HG03558 (cell line): Measurements from ENCODE around the gene FKBP10.

Source experiments
- ATAC-seq: cut with Tn5 transposase; IDR thresholded peaks from one replicate; pipeline ENCODE4 v1.9.1; 2021; ENCODE audit warnings: moderate number of reproducible peaks; ENCODE audit not compliant: unreplicated experiment; ENCODE audit errors: extremely low read depth

Gene FKBP10

GRCh38 chr17:41781404-41782110 is 31.2 kb upstream of the FKBP10 start:
- no peak for ATAC-seq

- ATAC-seq, result no peak
Measured at GRCh38 chr17:41782142-41782541, 30.7 kb upstream of the FKBP10 start.

DNA sequence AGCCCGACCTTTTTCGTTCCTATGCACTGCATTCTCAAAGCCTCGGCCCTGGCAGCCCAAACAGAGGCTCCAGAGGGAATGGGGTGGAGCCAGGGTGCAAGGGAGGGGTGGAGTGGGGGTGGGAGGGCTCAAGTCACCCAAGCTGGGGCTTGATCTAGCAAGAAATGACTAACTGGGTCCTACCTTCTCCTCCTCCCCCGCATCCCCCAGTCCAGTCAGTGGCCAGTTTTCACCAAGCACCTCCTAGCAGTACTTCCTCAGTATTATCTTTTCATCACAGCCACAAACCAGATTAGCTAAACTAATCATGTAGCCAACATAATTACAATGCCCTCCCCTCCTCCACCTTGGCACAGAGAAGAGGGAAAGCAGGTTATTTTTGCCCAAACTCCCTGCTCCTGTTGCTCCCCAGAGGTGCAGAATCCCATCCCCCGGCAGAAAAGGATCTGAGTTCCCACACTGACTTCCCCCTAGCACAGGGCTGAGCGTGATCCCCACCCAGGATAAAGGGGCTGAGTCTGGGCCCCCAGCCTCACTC is 28.5 kb upstream of the FKBP10 start:
- no peak for ATAC-seq

DNA sequence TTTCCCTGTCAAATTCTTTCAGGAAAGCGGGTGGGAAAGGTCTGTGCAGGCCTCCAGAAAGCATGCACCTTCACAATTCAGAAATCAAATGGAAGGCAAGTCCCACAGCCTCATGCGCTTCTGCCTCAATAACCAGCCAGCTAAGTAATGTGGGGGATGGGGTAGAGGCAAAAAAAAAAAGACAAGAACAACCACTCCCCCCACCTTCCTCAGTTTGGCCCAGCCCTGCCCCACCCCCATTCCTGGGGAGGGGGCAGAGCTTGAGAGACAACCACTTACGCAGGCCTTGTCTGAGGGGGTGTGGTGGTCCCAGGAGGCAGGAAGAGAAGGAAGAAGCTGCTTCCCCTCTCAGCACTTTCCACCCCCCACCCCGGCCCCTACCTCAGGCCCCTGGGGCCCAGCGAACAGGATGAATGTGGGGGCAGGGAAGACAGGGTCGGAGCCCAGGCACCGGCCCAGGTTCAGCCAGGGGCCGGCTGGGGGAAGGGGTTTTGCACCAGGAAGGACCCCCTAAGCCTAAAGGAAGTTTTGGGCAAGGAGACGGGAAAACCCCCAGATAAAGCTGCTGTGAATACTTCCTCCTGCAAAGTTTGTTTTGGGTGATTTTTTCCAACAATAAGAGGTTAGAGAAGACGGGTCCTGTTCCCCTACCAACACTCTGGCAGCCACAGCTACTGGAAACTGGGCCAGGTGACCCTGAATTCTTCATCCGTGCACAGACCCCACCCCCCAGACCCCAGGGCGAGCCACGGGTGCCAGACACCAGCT is 27.5 kb upstream of the FKBP10 start:
- no peak for ATAC-seq

GRCh38 chr17:41785859-41786226 is 27.0 kb upstream of the FKBP10 start:
- no peak for ATAC-seq

DNA sequence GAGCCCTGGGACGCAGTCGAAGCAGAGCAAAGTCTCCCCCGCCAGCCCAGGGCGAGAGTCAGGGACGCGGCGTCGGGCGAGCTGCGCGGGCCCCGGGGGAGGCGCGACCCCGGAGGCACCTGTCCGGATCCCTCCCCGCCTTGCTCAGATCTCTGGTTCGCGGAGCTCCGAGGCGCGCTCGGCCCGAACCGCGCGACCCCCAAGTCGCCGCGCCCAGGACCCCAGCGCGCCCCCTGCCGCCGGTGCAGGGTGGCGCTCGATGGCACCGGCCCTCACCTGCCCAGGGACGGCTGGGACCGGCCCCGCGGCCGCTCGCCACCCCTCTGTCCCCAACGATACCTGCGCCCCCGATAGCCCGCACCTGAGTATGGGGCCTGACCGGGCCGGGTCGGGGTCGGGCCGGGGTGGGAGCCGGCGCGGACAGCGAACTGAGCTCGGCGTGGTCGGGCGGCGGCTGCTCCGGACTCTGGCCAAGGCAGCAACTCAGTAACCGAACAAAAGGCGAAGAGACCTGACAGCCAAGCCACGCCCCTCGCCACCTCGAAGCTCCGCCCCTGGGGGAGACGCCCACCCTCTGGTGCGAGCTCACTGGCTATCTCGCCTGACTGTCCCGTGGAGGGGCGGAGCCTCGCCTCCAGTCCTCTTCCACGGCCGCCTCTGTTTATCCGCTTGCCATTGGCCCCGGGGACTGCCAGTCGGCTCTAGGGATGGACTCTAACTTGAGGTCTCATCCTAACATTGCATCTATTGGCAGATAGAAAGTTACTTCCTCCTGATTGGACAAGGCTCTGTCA is 26.4 kb upstream of the FKBP10 start, which contains the start of gene JUP:
Gene JUP (minus strand): TSS at position 485 of the 794 bp plus-strand sequence. CDS start 14,857 bp downstream, outside the sequence.
- no peak for ATAC-seq

DNA sequence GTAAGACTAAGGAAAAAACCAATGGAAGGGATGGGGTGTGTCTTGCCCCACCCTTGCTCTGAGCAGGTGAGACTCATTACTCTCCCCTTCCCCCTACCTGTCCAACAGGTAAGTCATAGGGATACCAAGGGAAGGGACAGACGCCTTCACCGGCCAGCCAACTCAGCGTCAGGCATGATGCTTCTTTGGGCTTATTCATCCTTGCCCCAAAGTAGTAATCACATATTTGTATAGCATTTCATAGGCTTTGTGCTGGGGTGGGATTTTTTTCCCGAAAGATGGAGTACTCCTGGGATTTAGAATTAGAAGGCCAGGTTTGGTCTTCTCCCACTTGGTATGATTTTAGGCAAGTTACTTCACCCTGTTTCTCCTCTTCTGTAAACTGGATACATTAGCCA is 25.8 kb upstream of the FKBP10 start:
- no peak for ATAC-seq

DNA sequence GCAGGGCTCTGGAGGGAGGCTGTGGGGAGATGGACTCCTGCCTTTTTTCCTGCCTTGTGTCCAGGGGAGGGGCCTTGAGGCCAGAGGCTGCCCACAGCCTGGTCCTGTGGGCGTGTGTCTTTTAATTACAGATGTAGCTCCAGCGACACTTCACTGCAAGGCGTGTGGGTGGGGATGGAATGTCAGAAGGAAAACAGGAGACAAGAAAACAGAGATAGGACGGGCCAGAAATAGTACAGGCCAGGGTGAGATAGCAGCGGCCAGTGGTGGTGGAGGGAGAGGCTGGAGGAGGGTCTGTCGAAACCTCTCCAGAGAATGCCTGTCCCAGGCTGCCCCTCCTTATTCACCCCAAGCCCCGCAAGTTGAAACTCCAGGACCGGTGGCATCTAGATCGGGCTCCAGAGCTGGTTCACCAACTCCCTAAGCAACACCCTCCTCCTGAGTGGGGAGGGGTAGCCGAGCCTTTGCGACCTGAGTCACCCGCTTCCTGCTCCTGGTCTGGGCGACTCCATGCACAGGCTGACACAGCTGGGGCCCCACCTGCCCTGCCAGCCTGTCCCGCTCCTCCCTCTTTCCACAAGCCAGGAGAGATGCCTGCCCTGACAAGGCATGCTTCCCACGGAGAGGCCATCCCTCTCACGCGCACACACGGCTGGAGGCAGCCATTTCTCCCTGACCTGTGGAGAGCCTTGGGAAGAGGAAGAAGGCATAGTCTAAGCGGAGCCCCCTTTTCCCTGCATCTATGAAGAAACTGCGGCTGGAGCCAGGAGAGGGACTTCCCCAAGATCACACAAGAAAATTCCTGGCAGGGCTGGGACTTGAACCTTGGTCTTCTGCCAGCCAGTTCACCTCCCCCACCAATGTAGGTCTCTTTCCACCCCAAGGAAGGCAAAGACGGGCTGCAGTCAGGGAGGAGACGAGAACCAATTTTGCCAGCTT is 19.7 kb upstream of the FKBP10 start:
- ATAC-seq, result no peak

DNA sequence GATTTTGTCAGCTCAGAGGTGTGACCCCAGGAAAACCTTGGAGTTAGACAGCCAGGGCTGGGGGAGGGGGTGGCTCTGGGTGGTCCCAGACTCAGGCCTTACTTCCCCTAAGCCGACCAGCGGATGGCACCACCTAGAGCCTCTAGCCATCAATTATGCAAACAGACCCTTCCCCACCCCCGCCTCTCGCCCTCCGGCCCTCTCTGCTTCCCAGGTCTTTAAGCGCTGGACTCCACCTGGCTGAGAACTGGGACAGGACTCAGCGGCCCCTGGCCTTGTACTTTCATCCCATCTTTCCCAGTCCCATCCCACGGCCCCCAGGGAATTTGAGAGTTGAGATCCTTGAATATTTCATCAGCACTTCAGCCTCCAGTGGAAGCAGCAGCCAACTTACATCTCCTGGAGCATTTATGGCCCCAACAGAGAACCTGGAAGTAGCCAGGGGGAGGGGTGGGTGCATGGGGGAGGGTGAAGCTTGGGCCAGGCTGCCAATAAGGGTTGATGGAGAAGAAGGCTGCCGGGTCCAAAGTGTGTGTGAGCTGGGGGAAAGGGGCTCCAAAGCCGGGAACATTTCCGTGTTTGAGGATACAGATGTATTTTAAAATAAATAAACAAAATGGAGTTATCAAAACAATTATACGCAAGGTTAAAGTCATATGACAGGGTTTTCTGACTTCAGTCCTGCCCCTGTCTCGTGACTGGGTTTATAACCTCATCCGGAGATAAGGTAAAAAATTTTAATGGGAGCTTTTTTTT is 18.8 kb upstream of the FKBP10 start:
- ATAC-seq, result no peak

DNA sequence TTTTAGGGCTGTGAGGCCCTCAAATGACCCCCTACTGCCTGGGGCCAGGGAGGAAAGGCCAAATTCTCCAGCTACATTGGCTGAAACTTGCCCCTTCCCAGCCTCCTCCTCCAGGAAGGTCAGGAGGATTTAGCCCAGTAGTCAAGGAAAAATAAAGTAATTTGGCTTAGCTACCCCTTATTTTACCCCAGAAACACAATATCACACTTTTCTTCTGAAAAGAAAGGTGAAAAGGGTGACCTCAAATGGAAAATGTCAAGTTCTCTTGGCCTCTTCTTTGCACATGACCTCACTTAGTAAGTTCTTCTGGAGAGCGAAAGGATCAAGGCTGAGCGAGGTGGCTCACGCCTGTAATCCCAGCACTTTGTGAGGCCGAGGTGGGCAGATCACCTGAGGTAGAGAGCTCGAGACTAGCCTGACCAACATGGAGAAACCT is 18.2 kb upstream of the FKBP10 start:
- ATAC-seq, result no peak

DNA sequence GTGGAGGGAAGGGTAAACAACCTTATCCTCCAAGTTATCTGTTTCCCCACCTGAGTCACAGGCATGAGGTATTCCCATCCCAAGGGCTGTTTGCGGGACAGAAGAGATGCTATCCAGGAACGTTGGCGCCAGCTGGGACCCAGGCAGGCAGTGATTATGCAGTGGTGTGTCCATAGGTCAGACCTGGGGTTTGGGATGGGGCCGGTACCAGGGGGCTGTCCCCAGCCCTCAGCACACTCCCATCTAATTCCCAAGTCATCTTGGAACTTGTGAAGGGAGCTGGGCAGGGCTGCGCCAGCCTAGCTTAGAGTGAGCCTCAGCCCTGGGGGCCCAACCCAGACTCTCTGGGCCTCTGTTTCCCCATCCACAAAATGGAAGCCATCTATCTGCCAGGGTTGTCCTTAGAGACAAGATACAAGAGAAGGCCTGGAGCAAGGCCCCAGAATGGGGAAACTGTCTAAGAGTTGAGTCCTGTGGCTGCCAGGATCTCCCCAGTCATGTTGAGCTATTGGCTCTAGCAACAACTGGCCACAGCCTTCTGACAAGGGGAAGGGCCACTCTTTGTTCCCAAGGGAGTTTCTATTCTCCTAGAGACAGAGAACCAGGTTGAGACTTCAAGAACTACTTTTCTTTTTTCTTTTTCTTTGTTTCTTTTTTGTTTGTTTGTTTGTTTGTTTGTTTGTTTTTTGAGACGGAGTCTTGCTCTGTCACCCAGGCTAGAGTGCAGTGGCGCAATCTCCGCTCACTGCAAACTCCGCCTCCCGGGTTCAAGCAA is 16.5 kb upstream of the FKBP10 start:
- ATAC-seq, result no peak

- ATAC-seq, result no peak
Measured at GRCh38 chr17:41797377-41797776, 15.4 kb upstream of the FKBP10 start.

DNA sequence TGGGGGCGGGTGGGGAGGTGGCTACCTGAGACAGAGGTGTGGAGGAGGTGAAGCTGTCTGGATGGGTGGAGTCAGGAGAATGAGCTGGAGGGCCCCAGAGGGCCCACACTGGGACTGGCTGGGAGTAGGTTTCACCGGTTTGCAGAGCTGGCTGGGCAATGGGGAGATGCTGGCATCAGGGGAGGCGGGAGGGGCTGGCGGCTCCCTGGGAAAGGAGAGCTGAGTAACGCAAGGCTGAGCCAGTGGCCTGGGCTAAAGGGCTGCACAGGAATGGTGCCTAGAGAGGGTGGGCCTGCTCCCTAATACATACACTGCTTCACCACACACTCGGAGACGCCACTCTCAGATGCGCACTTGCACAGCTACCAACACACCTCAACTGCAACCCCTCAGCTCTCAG is 13.4 kb upstream of the FKBP10 start:
- ATAC-seq, result no peak

GRCh38 chr17:41800601-41801373 is 12.0 kb upstream of the FKBP10 start:
- ATAC-seq, result no peak

DNA sequence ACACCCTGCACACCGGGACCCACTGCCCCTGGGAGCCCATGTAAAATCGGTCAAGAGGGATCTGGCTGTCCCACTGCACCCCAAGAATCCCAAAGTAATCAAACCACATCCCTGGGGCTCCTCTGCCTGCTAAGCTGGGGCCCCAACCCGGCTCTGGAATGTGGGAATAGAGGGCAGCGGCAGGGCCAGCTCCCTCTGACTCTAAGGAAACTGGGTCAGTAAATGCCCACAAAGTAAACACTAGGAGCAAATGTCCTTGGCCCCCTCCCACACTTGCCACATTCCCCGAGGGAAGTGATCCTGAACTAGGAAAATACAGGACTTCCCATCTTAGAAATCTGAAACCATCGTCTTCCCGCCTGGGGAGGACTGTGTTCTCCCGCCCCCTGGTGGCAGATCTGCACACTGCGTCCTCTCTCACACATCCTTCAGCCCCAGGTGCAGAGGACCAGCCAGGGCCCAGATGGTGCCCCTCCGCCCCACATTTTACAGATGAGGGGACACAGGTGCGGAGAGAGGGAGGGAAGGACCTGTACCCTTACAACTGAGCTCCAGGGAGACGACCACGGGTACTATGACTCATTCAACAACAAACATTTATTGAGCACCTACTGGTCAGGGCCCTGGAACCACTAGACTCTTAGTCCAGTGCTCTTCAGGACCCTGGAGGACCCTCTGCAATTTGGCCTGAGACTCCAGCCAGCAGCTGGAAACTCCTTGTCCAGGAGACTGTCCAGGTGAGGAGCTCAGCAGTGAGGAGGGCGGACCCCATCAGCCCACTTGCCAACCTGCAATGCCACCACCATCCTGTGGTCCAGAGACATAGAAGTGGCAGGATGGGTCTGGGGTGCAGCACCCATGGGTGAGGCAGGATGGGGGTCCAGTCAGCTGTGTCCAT is 11.2 kb upstream of the FKBP10 start:
- ATAC-seq, result no peak
